Dermis microvascular lymphatic vessel endothelial cell (primary cell): ENCODE results near the gene PITX3. TPM values are rescaled to one million over a fixed set of nuclear protein-coding genes. Genes with fewer than 3 reads are reported as not detected.

ENCODE experiments used
- DNase-seq, 2 donors: peaks; one replicate each; pipeline versions ENCODE4 v3.0.0 to v3.0.0-alpha.2; 2010; ENCODE audit warnings: low read depth in 2 of 2
- total RNA-seq: library from RNA; depleted of rRNA; stranded (reverse); fragments of >200 nt; gene quantifications from 2 replicates; pipeline ENCODE4 v1.2.1, GENCODE V29; 2014

The PITX3 gene
- total RNA-seq, 1 donor from 2014 or later, result not detected

GRCh38 chr10:102185272-102185671 lies 56.0 kb downstream of the PITX3 start:
- no peak for DNase-seq

GRCh38 chr10:102184606-102185005 lies 56.7 kb downstream of the PITX3 start:
- no peak for DNase-seq

Other genes with a start within 250 kb of the PITX3 start
- gene ARMH3, start 185.3 kb downstream of the PITX3 start, total RNA-seq, result 5.3 and 6.3 TPM in 2 replicates
- gene HPS6, start 176.2 kb downstream of the PITX3 start, total RNA-seq, result 26.1 and 34.5 TPM in 2 replicates
- 32.0 and 53.0 TPM in 2 replicates for gene LDB1, start 121.1 kb downstream of the PITX3 start, total RNA-seq
- 6.5 and 9.1 TPM in 2 replicates for gene PPRC1, start 108.5 kb downstream of the PITX3 start, total RNA-seq
- gene NOLC1, start 89.1 kb downstream of the PITX3 start, total RNA-seq, result 19.4 and 24.0 TPM in 2 replicates
- not detected in 2 replicates for gene ELOVL3, start 15.2 kb downstream of the PITX3 start, total RNA-seq
- 11.2 and 16.7 TPM in 2 replicates for gene GBF1, start 4.0 kb upstream of the PITX3 start, total RNA-seq
- gene NFKB2, start 154.2 kb upstream of the PITX3 start, total RNA-seq, result 15.3 and 24.0 TPM in 2 replicates
- gene PSD, start 177.3 kb upstream of the PITX3 start, total RNA-seq, result 0.26 and 0.63 TPM in 2 replicates
- gene FBXL15, start 179.3 kb upstream of the PITX3 start, total RNA-seq, result 5.8 and 8.1 TPM in 2 replicates
- gene CUEDC2, start 191.1 kb upstream of the PITX3 start, total RNA-seq, result 30.6 and 42.2 TPM in 2 replicates
- under 0.01 TPM in 1 of 2 replicates, not detected in the other for gene C10orf95, start 210.0 kb upstream of the PITX3 start, total RNA-seq